HG03097 (cell line): ENCODE results near the gene NRXN3.

ENCODE experiments used
- ATAC-seq: cut with Tn5 transposase; IDR thresholded peaks from one replicate; pipeline ENCODE4 v1.9.1; 2021; ENCODE audit not compliant: unreplicated experiment, low FRiP score

The NRXN3 gene

DNA sequence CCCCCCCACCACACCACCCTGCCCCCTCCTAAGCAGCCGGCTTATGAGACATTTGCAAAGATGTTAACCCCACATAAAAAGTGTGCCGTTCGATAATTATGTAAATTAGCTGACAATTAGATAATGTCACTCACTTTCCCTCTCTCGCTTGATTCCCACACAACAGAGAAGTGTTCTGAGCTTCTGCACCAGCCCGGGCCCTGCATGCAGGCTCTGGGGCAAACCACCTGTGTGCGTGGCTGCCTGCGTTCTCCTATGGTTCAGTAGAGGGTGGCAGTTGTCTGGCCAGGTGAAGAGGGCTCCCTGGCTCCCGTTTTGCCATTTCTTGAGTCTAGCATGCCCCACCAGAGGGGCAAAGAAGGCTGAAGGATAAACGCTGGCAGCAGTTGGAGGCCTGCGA, 68.0 kb downstream of the NRXN3 start:
- no peak for ATAC-seq

GRCh38 chr14:78240567-78240966, 70.4 kb downstream of the NRXN3 start:
- no peak for ATAC-seq

DNA sequence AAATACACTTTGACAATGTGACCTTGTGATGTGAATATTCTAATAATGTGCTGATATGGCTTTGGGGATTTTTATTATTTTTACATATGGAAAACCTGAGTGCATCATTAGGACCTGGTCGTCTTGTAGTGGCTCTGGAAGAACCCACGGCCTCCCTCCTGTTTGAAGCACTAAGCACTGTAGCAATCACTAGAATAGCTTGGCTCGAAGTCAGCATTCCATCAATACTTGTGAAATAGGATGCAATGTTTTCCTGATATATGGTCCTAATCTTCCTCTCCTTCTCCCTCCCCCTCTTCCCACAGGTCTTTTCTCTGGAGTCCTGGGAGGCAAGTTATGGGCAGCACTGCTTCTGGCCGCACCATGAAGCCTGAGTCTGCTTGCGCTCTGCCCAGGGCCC, 71.9 kb downstream of the NRXN3 start:
- ATAC-seq, result no peak

- no peak for ATAC-seq
Observed at GRCh38 chr14:78243187-78243586, 73.0 kb downstream of the NRXN3 start.

DNA sequence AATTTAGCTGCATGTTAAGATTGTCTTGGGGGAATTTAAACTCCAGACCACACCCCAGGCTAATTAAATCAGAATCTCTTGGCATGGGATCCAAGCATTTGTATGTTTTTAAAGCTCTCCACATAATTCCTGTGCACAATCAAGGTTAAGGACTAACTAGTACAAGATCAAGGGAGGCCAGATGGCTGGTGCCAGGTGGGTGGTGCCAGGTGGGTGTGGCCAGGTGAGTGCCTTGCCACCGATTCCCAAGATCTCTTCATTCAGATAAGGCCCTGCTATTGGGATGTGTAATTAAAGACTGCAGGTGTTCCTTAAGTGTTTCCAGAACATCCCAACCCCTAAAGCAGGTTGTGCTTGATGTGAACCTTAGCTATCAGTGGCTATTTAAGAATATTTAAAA, 75.1 kb downstream of the NRXN3 start:
- no peak for ATAC-seq

GRCh38 chr14:78248501-78249090, 78.4 kb downstream of the NRXN3 start:
- no peak for ATAC-seq

DNA sequence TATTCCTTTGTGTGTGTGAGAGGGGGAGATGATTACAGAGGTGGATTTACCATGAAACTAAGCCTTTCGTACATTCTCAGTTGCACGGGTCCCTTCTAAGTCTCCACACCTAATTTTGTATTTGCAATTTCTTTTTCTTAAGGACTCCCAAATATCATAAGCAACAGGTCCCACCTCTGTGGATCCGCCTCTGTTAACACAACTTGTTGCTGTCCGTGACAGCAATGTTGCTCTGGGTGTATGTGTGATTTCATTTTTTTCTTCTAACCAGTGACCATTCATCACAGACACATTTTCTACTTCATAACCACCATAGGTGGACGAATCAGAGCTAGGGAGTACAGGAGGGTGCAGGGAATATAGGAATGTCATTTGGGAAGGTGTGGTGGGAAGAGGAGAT, 81.1 kb downstream of the NRXN3 start:
- ATAC-seq, result no peak

DNA sequence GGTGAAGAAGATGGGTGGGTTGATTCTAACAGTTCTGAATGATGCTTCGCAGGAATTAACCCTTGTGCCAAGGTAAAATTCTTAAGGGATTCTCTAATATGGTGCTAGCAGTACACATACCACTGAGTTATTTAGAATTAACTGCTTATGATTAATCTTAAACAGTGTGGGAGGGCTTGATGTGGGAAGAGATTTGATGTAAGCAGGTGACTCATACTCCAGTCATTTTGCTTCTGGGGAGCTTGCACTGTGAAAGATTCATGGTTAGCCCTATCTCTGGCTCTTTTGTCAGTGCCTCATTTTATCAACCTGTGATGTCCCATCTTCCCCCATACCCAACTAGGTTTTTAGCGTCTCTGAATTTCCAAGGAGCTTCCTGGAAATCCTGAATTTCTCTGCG, 83.8 kb downstream of the NRXN3 start:
- ATAC-seq, result no peak

DNA sequence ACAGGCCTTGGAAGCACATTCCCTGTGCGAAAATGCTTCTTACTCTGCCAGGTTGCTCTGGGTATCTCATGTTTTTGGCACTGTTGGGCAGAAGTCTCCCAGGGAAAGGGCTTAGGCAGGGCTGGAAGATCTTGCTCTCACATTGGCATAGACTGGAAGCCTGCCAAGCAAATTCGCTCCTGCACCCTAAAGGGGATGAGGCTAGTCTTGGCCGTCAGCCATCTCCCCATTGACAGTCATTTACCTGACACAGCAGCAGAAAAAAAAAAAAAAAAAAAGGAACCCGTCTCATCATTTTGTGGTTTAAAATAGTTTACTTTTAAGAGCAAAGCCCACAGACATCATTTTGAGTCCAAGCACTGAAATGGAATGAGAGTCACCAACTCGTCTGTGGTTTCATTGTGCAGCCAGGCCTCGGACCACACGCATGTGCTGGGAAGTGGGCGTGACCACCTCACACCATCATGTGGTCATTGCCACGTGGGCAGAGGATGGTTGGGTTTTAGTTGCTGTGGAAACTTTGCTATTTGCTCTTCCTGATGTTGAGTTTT, 84.8 kb downstream of the NRXN3 start:
- no peak for ATAC-seq

DNA sequence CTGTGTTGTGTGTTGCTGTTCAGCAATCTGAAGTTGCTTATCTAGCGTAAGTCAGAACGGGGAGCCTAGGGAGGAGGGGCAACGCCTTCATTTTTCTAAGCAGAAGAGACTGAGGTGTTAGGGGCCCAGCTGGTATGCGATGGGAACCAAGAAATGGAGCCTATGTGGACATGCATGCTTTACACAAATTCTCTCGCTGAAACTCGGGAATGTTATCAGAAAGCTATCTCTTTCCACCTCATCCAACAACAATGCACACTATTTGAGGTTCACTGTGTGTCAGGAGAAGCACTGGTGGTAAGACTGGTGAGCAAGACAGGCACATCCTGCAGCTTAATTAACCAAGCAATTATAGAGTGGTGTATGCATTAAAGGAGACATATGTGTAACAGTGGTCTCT, 89.7 kb downstream of the NRXN3 start:
- ATAC-seq, result no peak

GRCh38 chr14:78278464-78279250, 108.5 kb downstream of the NRXN3 start:
- no peak for ATAC-seq

DNA sequence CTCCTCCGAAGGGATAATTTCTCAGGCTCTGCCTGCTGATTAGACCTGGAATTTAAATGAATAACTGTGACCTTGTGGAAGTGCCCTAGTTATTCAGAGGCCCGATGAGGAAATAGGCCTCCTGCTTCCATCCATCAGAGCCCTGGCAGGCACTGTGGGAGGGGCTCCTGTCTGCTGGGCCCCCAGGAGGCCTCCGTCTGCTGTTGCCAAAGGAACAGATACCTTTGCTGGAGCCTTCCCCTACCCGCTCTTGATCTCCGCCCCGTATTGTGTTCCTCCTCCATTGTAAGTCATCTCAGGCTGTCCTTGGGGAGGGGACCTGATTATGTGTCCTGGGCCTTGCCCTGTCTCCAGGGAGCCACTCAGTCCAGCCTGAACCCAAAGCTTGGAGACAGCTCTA, 112.3 kb downstream of the NRXN3 start:
- ATAC-seq, result no peak

GRCh38 chr14:78286210-78286609, 116.0 kb downstream of the NRXN3 start:
- ATAC-seq, result no peak

GRCh38 chr14:78292003-78292402, 121.8 kb downstream of the NRXN3 start:
- no peak for ATAC-seq

DNA sequence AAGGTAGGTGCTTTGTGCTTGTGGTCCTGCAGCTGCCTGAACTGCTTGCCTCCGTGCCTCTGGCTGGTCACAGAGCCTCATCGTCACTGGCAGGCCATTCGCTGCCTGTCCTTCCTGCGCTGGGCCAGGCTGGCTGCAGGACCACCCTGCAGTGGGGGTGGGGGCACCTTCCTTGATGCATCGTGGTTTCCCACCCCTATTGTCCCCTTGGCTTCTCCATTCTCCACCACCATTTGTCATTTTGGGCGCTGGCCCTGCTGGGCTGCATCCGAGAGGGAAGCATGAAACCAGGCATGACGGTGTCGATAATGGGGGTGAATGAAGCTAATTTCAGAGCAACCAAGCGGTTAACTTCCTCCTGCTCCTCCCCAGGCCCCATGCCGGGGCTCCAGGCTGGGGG, 127.7 kb downstream of the NRXN3 start:
- no peak for ATAC-seq

DNA sequence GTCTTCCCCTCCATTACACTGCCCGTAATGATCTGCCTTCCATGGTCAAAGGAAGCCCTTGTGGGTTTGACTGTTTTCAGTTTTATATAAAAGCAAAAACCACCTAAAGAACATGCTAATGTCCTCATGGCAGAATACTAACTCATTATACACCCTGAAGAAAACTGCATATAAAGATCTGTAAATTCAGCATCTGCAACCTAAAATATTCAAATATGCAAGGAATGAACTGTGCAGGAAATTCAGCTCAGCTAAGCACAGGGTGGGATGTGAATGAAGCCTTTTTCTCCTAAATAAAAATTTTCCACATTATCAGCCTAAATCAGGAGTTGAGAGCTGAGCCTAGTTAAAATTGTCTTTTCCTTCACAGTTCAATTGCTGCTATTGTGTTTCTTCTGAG, 128.1 kb downstream of the NRXN3 start:
- no peak for ATAC-seq

GRCh38 chr14:78302841-78303240, 132.7 kb downstream of the NRXN3 start:
- no peak for ATAC-seq

- ATAC-seq, result no peak
Observed at GRCh38 chr14:78307671-78308070, 137.5 kb downstream of the NRXN3 start.

DNA sequence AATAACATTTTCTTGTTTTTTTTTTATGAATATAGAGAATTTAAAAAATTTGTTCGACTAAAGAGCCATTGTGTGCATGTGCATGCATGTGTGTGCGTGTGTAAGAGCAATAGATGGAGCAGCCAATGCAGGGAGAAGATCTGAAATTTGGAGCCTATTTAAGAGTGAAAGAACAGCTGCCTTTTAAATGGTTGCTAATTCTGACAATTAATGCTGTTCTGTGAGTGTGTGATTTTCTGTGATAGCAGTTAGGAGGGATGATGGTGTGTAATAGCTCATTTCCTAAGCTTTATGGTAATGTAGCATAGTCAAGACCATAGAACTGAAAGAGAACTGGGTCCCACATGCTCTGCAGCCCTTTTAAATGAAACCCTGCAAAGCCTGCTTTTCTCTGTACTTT, 137.9 kb downstream of the NRXN3 start:
- no peak for ATAC-seq

- ATAC-seq, result no peak
Observed at GRCh38 chr14:78310272-78310671, 140.1 kb downstream of the NRXN3 start.

GRCh38 chr14:78313499-78313898, 143.3 kb downstream of the NRXN3 start:
- no peak for ATAC-seq

DNA sequence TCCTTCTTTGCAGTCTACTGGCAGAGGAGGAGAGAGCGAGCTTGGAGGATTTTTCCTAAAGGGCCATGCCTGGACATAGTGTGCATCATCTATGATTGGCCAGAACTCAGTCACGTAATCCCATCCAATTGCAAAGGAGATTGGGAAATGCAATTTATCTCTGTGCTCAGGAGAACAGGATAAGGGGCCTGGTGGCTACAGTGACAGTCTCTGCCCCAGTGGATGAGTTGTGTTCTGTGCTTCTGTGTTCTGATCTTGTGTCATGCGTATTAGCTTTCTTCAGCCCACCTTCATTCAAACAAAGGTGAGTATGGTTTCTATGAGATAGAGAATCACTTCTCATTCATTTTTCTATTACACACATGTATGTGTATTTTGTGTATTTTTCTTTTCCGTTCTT, 144.3 kb downstream of the NRXN3 start:
- ATAC-seq, result no peak
